Nephron progenitor cell (in vitro differentiated cells): ENCODE results near the gene CCDC57.

Experiments used
- DNase-seq: peaks from one replicate; pipeline ENCODE4 v3.0.0; 2021
- H3K27ac Mint-ChIP-seq: 2 replicates; pipeline ENCODE4 v1.8.0; 2021; ENCODE audit warnings: mild to moderate bottlenecking, moderate library complexity, mixed read lengths
- H3K27me3 Mint-ChIP-seq: 2 replicates; pipeline ENCODE4 v1.8.0; 2021; ENCODE audit warnings: mild to moderate bottlenecking, low read depth, mixed read lengths; ENCODE audit not compliant: poor library complexity
- H3K36me3 Mint-ChIP-seq: 2 replicates; pipeline ENCODE4 v1.8.0; 2021; ENCODE audit warnings: low read depth, mixed read lengths
- H3K4me1 Mint-ChIP-seq: 2 replicates; pipeline ENCODE4 v1.8.0; 2021; ENCODE audit warnings: mixed read lengths
- H3K4me3 Mint-ChIP-seq: 2 replicates; pipeline ENCODE4 v1.8.0; 2021; ENCODE audit warnings: mild to moderate bottlenecking, moderate library complexity, mixed read lengths
- H3K9me3 Mint-ChIP-seq: 2 replicates; pipeline ENCODE4 v1.8.0; 2021; ENCODE audit warnings: mild to moderate bottlenecking, moderate library complexity, mixed read lengths
- TF ChIP-seq, protein P1 (sequence below): fragments of 200-600 bp; sonication (generic); IDR thresholded peaks from 2 replicates; pipeline ENCODE4 v1.5.0; 2021; ENCODE audit warnings: antibody characterized with exemption

Gene CCDC57

DNA sequence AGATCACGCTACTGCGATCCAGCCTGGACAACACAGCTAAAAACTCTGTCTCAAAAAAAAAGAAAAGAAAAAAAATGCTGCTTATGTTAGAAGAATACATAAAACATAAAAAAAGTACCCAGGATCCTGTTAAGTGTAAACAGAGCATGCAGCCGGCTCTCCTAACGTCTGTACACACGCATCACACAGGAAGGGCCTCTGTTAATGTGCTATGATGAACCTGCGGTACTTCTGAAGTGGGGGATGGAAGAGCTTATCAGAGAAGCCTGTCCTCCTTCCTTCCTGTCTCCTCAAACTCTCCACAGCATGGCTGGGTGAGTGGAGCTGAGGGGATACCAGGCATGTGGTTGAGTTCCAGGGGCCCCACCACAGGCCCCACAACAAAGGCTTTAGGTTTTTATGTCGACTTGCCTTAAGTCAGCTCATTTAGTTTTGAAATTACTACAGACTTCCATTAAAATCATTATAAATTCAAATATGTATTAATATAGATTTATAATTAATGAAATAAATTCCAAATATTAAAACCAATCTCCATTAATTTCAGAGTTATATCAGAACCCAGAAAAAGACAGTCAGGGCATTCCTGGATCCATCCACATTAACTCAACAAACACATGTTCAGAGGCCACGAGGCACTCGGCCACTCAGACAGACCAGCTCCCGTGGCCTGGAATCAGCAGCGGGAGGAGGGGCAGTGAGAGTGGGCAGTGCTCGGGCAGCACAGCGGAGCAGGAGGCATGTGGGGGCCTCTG lies 11.7 kb downstream of the CCDC57 start:
- DNase-seq, result no peak
- TF ChIP-seq, protein P1, sequence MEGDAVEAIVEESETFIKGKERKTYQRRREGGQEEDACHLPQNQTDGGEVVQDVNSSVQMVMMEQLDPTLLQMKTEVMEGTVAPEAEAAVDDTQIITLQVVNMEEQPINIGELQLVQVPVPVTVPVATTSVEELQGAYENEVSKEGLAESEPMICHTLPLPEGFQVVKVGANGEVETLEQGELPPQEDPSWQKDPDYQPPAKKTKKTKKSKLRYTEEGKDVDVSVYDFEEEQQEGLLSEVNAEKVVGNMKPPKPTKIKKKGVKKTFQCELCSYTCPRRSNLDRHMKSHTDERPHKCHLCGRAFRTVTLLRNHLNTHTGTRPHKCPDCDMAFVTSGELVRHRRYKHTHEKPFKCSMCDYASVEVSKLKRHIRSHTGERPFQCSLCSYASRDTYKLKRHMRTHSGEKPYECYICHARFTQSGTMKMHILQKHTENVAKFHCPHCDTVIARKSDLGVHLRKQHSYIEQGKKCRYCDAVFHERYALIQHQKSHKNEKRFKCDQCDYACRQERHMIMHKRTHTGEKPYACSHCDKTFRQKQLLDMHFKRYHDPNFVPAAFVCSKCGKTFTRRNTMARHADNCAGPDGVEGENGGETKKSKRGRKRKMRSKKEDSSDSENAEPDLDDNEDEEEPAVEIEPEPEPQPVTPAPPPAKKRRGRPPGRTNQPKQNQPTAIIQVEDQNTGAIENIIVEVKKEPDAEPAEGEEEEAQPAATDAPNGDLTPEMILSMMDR, result no peak
- Mint-ChIP-seq H3K27me3 (peaks cover 4% of the 10 kb centered on the region), H3K4me1 (peaks cover 18% of the 10 kb centered on the region), H3K9me3 (no peaks in the 10 kb centered on the region), H3K36me3 (peaks cover 34% of the 10 kb centered on the region), H3K27ac (no peak overlapping the region), H3K4me3 (no peak overlapping the region)

DNA sequence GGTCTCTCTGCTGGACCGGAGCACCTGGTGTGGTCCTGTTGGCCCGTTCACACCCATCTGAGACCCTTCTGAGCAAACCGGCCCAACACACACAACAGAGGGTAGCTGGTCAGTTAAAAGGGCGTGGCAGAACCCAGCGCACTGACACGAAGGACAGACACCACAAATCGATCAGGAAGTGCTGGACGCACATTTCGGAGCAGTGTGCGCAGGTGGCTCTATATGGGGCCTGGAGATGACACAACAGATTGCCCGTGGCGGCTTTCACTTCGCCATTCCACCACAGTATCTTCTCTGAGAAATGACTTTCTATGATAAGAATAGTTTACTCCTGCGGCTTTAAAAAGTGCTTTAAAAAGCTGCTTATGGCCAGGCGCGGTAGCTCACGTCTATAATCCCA lies 12.5 kb downstream of the CCDC57 start:
- DNase-seq, result no peak
- H3K36me3 Mint-ChIP-seq, result peaks cover 42% of the 10 kb centered on the region
- no peaks in the 10 kb centered on the region for H3K9me3 Mint-ChIP-seq
- H3K4me1 Mint-ChIP-seq, result peaks cover 11% of the 10 kb centered on the region
- TF ChIP-seq, protein P1, result no peak
- H3K27ac Mint-ChIP-seq, result no peak overlapping the region
- H3K27me3 Mint-ChIP-seq, result peaks cover 4% of the 10 kb centered on the region
- H3K4me3 Mint-ChIP-seq, result no peak overlapping the region

DNA sequence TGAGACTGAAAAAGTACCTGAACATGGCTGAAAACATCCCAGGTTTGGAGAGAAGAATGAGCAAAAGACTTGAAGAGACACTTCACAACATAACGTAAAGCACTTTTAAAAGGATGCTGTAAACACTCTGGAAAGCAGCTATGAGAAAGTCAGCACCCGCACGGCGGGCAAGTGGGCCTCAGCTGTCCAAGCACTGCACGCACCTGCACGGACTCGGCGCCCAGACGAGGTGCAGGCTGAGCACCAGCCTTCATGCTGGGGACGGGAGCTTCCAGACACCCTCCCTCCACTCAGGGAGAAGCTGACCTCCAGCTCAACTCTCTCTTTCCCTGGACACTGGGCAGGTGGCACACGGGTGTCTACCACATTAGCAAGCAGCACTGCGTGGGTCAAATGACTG lies 13.1 kb downstream of the CCDC57 start:
- peaks cover 45% of the 10 kb centered on the region for H3K36me3 Mint-ChIP-seq
- H3K27me3 Mint-ChIP-seq, result peaks cover 4% of the 10 kb centered on the region
- TF ChIP-seq, protein P1, result no peak
- no peak overlapping the region for H3K27ac Mint-ChIP-seq
- H3K9me3 Mint-ChIP-seq, result no peaks in the 10 kb centered on the region
- H3K4me1 Mint-ChIP-seq, result peaks cover 11% of the 10 kb centered on the region
- H3K4me3 Mint-ChIP-seq, result no peak overlapping the region
- no peak for DNase-seq

DNA sequence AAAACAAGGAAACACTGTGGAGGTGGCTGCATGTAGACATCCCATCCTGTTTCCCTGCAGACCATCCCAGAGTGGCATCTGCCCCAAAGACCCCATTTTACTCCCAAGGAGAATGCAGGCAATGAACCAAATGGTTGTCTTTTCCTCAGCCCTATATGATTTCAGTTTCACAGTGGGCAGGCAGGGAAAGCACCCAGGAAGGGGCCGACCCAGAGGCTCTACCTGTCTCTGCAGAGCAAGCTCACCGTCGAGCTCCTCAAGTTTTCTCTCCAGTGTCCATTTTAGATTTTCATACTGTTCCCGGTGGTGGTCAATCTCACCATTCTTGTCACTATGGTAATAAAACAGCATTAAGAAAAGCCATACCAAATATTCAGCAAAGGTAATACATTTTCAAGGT lies 14.6 kb downstream of the CCDC57 start:
- TF ChIP-seq, protein P1, result no peak
- Mint-ChIP-seq H3K27ac (no peak overlapping the region), H3K4me1 (peaks cover 3% of the 10 kb centered on the region), H3K9me3 (no peaks in the 10 kb centered on the region), H3K27me3 (peaks cover 4% of the 10 kb centered on the region), H3K36me3 (peaks cover 57% of the 10 kb centered on the region), H3K4me3 (no peak overlapping the region)
- DNase-seq, result no peak

DNA sequence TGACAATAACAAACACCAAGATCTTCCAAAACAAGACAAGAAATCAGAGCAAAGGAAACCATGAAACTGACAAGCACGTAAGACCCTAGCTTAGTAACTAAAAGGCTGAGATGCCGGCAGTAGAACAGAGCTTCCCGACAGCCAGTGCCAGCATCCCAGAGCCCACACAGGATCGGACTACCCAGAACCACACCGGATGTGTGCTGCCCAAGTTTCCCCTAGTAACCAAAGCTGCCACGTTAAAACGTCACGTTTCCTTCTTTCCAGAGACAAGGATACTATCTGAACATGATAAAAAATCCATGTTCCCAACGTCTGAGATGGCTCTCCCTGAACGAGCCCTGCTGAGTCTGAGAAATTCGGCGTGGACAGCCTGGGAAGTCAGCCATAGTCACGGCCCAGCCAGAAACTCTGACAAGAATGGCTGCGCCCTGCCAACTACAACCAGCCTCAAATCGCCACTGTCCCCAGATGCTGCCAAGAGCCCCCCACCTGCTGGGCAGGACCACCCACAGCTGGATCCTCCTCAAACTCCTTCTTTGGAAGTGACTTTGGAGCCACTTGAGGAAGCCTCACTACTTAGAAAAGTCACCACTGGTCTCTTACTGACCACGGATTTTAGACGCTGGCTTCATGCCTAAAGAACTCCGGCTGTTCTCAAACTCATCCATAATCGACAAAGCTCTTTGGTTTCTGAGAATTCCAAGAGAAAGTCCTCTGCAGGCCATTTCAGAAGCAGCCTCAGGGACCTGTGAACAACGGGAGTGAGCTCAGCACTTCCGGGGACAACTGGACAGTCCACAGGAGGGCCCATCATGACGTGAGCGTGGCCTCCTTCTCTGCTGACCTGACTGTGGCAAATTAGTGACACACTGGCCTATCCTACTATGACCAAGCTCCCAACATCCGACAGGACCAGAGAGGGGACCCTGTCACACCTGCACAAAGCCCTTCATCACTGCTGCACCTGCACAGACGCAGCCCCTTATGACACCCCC lies 16.7 kb downstream of the CCDC57 start:
- Mint-ChIP-seq H3K4me1 (no peaks in the 10 kb centered on the region), H3K27ac (no peak overlapping the region), H3K4me3 (no peak overlapping the region), H3K36me3 (peaks cover 66% of the 10 kb centered on the region), H3K9me3 (no peaks in the 10 kb centered on the region), H3K27me3 (peaks cover 4% of the 10 kb centered on the region)
- DNase-seq, result no peak
- TF ChIP-seq, protein P1, result no peak
